GM21515 (cell line): ENCODE results near the gene TSPOAP1.

Source experiments
- ATAC-seq: cut with Tn5 transposase; IDR thresholded peaks from one replicate; pipeline ENCODE4 v1.9.1; 2021; ENCODE audit not compliant: unreplicated experiment

The TSPOAP1 gene

GRCh38 chr17:58330538-58330996 lies 2.0 kb upstream of the TSPOAP1 start:
- no peak for ATAC-seq

- peak; percentile 17 for ATAC-seq
Observed at GRCh38 chr17:58329810-58330537, 1.4 kb upstream of the TSPOAP1 start.

GRCh38 chr17:58329035-58329809 lies 627 bp upstream of the TSPOAP1 start:
- peak; percentile 38 for ATAC-seq

- ATAC-seq = no peak
Observed at GRCh38 chr17:58327363-58328194, 1.0 kb downstream of the TSPOAP1 start.

GRCh38 chr17:58326609-58327362 lies 1.8 kb downstream of the TSPOAP1 start:
- no peak for ATAC-seq

GRCh38 chr17:58325976-58326468 lies 2.6 kb downstream of the TSPOAP1 start:
- ATAC-seq = no peak

GRCh38 chr17:58325289-58325726 lies 3.3 kb downstream of the TSPOAP1 start:
- ATAC-seq = no peak

- ATAC-seq = no peak
Observed at GRCh38 chr17:58324409-58325288, 3.9 kb downstream of the TSPOAP1 start.

GRCh38 chr17:58324056-58324408 lies 4.6 kb downstream of the TSPOAP1 start:
- ATAC-seq = no peak

GRCh38 chr17:58323366-58324055 lies 5.1 kb downstream of the TSPOAP1 start:
- no peak for ATAC-seq

GRCh38 chr17:58322581-58323185 lies 5.9 kb downstream of the TSPOAP1 start:
- no peak for ATAC-seq

- ATAC-seq = no peak
Observed at GRCh38 chr17:58321571-58322525, 6.7 kb downstream of the TSPOAP1 start.

GRCh38 chr17:58320570-58321323 lies 7.8 kb downstream of the TSPOAP1 start:
- no peak for ATAC-seq

GRCh38 chr17:58320163-58320558 lies 8.4 kb downstream of the TSPOAP1 start:
- no peak for ATAC-seq

GRCh38 chr17:58319173-58320162 lies 9.1 kb downstream of the TSPOAP1 start:
- no peak for ATAC-seq
